ENCODE data around the gene LSM14A.
"Not testable (repeated sequence)": the region's sequence is repeated elsewhere in the genome, so short reads cannot be mapped to it uniquely, and the experiment has no call there.

Gene LSM14A

DNA sequence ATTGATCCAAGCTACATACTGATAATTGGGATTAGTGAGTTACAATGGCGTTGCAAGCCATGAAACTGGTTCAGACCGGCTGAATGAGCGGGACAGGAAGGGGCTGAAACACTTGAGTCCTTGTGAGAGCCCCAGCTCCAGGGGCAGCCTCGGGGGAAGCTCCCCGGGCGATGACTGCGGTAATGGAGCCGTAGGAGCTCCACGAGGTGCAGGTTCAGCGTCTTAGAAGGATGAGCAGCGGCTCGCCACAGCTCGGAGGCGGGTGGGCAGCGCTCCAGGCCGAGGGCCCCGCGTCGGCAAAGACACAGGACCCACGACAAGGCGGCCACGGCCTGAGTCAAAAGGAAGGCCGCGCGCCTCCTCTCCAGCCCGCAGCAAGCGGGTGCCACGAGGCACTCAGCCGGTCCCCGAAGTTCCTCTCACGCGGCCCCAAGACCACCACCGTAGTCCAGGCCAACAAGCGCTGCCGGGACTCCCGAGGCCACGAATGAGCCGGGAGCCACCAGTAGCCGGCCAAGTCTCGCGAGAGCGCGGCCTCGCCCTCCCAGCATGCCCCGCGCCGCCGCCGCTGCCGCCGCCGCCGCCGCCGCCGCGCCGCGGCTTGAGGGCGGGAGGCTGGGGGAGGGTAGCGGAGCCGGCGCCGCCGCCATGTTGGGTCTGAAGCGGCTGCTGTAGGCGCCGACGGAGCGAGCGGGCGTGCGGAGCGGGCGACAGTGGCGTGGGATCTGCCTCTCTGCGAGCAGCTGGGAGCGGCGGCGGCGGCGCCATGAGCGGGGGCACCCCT lies at the start of gene LSM14A:
TSS of gene LSM14A (plus strand) at position 628 of the 784 bp plus-strand sequence. CDS start at position 767, 139 bp downstream.
- peak; percentile 92 for DNase-seq

DNA sequence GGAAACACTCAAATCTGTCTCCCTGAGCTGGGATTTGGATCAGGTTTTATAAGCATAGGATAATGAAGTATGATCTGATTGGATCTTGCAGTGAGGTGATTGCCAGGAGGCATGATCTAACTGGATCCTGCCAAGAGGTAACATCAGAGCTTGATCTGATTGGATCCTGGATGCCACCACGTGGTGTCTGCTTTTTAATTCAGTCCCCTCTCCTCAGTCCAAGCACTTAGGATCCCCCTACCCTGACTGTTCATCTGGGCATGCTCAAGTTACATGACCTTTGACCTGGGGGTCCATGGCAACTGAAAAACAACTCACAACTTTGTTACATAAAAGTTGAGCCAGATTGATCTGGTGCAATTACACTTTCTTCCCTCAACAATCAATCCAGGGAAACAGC lies 47.5 kb upstream of the LSM14A start:
- DNase-seq: no peak

GRCh38 chr19:34126966-34127365 lies 45.3 kb upstream of the LSM14A start:
- DNase-seq: no peak

- no peak for DNase-seq
Observed at GRCh38 chr19:34127684-34128189, 44.6 kb upstream of the LSM14A start.

DNA sequence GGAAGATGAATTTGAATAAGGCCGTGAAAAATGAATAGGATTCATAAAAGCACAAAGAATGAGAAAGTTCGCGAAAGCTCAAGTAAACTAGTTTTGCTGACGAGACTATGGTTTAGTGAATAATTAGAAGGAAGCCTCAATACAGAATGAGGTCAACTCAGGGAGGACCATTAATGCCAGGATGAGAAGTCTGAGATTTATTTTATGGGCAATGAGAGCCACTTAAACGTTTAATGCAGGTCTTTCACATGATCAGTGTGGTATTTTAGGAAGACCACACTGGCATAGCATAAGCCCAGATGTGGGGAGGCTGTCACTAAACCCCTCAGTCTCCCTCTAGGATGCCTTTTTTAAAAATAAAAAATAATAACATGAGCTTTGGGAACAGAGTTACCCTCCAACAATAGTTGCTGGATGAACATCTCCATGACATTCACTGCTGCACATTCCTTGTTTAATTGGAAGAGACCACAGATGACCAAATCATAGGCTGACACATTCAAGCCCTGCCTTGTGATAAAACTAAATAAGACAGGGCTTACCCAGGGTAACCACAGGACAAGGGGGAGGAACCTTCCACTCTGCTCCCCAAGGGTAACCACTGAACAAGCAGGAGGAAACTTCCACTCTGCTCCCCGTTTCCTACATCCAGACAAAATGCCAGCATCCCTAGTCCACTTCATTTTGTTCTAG lies 43.6 kb upstream of the LSM14A start:
- DNase-seq: no peak

- DNase-seq: no peak
Observed at GRCh38 chr19:34131100-34131499, 41.2 kb upstream of the LSM14A start.

DNA sequence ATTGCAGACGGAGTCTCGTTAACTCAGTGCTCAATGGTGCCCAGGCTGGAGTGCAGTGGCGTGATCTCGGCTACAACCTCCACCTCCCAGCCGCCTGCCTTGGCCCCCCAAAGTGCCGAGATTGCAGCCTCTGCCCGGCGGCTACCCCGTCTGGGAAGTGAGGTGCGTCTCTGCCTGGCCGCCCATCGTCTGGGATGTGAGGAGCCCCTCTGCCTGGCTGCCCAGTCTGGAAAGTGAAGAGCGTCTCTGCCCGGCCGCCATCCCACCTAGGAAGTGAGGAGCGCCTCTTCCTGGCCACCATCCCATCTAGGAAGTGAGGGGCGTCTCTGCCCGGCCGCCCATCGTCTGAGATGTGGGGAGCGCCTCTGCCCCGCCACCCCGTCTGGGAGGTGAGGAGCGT lies 40.2 kb upstream of the LSM14A start:
- DNase-seq: not testable (repeated sequence)

- DNase-seq: not testable (repeated sequence)
Observed at GRCh38 chr19:34132706-34133105, 39.6 kb upstream of the LSM14A start.

DNA sequence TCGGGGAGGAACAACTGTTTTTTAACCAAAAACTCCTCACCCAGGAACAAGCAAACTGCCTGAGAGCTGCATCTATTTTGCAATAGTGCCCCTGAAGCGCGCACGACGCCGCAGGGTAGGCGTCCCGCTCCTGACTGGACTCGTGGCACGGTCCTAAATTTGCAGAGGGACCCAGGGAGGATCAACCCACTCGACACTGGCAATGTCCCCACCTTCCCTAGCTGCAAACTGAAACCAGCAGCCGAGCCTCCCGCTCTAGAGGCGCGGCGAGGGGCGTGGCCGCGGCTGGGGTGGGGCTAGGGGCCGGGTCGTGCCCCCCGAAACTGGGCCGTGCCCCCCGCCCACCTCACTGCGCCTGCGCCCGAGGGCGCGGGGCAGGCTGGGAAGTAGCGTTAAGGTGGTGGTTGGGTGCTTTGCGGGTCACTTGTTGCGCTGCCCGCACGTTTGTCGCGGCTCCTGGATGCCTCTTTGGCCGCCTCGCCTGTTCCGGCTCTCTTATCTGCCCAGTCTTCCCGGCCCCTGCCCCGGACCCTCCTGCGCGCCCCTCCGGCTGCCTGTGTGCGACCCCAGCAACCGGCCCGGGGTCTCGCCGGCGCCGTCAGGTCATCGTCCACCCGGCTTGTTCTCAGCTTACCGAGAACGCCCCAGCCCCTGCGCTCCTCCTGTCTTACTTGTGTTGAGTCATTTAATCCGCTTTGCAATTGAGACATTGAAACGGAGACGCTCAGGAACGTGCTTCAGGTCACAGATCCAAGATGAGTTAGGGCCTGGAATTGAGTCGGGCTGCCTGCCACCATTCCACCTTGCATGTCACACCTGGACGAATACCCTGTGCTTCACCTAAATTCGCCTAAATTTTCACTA lies 37.9 kb upstream of the LSM14A start:
- peak; percentile 95 for DNase-seq

DNA sequence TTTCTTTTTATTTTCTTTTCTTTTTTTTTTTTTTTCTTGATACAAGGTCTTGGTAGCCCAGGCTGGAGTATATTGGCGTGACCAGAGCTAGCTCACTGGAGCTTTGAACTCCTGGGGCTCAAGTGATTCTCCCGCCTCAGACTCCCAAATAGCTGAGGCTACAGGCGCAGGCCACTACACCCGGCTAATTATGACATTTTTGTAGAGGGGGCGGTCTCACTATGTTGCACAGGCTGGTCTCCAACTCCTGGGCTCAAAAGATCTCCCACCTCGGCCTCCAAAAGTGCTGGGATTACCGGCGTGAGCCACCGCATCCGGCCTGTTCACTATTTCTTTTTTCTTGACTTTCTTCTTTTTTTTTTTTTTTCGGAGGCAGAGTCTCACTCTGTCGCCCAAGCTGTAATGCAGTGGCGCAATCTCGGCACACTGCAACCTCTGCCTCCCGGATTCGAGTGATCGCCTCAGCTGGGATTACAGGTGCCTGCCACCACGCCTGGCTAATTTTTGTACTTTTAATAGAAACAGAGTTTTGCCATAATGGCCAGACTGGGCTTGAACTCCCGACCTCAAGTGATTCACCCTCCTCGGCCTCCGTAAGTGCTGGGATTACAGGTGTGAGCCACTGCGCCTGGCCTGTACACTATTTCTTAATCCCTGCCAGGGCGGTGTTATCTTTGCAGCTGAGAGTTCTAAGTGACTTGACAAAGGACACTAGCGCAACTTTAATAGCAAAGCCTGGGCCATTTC lies 37.1 kb upstream of the LSM14A start:
- no peak for DNase-seq

GRCh38 chr19:34135821-34136611 lies 36.3 kb upstream of the LSM14A start:
- DNase-seq: no peak

DNA sequence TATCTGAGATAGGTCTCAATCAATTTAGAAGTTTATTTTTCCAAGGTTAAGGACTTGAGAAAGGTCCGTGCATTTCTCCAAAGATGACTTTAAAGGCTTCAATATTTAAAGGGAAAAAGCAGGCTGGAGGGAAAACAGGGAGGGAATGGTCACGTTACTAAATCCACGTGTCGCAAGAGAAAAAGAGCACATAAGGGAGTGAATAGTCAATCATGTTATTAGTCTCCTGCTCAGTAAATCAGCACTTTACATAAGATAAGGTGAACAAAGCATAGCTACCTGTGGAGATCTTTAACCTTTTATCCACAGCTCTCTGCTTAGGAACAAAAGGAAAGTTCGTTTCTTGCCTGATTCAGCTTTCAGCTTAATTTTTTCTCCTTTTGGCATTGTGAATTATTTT lies 31.3 kb upstream of the LSM14A start:
- DNase-seq: no peak

DNA sequence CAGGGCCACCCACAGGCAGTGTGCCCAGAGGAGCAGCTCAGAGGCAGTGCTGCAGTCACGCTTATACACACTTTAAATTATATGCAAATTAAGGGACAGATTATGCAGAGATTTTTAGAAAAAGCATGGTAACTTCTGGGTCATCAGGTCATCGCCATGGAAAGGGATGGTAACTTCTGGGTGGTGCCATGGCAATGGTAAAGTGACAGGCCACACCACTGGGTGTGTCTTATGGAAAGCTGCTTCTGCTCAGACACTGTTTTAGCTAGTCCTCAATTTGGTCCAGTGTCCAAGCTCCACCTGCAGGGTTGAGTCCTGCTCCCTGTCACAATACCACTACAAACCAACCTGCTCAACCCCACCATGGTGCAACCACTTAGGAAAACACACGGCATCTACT lies 29.9 kb upstream of the LSM14A start:
- no peak for DNase-seq

DNA sequence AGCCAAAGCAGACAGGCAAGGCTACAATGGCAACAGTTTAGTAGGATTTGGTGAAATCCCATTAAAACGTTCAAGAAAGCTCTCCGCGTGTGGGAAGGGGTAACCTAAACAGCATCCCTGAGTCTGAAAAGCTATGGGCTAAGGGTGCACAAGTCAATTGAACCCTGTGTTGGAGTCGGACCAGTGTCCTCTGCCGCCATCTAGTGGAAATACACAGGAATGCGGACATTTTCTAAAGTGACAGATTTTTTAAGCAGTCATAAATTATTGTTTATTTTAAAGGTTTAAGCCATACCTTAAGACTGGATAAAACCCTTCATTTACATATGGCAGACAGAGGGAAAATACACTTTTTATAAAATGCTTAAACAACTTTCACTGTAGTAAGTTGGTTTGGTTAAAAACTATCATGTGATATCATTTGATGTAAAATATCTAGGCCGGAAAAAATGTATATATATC lies 26.5 kb upstream of the LSM14A start:
- peak; percentile 42 for DNase-seq

GRCh38 chr19:34148658-34149185 lies 23.6 kb upstream of the LSM14A start:
- DNase-seq: no peak

- no peak for DNase-seq
Observed at GRCh38 chr19:34149873-34150272, 22.4 kb upstream of the LSM14A start.

DNA sequence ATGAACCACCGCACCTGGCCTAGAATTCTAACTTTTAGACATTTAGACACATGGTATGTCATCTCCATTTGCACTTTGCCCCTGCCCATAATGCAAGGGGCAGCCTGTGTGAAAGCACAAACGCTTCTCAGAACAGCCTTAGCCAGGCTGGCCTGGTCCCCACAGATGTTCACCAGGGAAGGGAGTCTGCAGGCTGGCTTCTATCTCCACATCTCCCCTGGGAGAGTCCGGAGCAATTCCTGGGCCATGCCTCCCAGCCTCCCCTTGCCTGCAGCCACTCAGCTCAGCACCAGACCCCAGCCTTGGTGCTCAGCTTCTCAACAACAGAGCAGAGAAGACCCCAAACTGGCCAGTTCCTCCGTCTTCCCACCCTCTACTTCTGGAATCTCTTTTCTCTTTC lies 21.7 kb upstream of the LSM14A start:
- DNase-seq: no peak

DNA sequence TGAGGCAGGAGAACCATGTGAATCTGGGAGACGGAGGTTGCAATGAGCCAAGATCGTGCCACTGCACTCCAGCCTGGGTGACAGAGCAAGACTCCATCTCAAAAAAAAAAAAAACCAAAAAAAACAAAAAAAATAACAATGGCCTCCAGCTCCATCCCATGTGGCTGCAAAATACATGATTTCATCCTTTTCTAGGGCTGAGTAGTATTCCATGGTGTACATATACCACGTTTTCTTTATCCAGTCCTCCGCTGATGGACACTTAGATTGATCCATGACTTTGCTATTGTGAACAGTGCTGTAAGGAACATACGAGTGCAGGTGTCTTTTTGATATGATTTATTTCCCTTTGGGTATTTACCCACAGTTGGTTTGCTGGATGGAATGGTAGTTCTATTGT lies 20.9 kb upstream of the LSM14A start:
- no peak for DNase-seq

DNA sequence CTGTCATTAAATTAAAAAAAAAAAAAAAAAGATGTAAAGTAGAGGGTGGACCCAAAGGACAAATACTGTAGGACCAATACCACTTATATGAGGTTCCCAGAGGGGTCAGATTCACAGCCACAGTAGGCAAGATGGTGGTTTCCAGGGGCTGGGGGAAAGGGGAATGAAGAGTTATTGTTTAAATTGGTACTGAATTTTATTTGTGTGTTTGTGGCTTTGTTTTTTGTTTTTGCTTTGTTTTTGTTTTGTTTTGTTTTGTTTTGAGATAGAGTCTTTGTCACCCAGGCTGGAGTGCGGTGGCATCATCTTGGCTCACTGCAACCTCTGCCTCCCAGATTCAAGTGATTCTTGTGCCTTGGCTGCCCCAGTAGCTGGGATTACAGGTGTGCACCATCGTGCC lies 17.9 kb upstream of the LSM14A start:
- no peak for DNase-seq

GRCh38 chr19:34155686-34156085 lies 16.6 kb upstream of the LSM14A start:
- DNase-seq: no peak

DNA sequence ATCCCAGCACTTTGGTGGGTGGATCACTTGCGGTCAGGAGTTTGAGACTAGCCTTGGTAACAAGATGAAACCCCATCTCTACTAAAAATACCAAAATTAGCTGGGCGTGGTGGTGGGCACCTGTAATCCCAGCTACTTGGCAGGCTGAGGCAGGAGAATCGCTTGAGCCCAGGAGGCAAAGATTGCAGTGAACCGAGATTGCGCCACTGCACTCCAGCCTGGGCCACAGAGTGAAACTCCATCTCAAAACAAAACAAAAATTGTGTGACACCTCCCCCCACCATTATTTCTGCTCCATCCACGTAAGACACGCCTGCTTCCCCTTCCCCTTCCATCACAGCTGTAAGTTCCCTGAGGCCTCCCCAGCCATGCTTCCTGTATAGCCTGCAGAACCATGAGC lies 13.3 kb upstream of the LSM14A start:
- DNase-seq: not testable (repeated sequence)
